IMR-90 (cell line): ENCODE measurements around the gene PRKACA. TPM values are rescaled to one million over a fixed set of nuclear protein-coding genes. Genes with fewer than 3 reads are reported as not detected.
A peak's percentile ranks its signal among the peaks of the same experiment; 100 is the strongest.

ENCODE experiments used
- ATAC-seq: fragments of 200-7000 bp; cut with Tn5 transposase; 2 replicates; pipeline ENCODE4 v1.9.1; 2020; ENCODE audit warnings: low read depth, mild to moderate bottlenecking, moderate library complexity
- BruUV-seq: library from RNA; stranded (reverse); fragments of 400-500 nt; replicated peaks from 2 replicates; lab custom pipeline; 2021; lab: Mats Ljungman, UMichigan
- CTCF ChIA-PET: fragments of 300-600 bp; formaldehyde crosslinking; extraction: SDS; loops from one replicate; lab custom pipeline; 2021; ENCODE audit warnings: antibody characterized with exemption; lab: Yijun Ruan, JAX
- POLR2A ChIA-PET: fragments of 300-600 bp; sonication (Branson Sonifier 250); formaldehyde crosslinking; loops from one replicate; lab custom pipeline; 2022; ENCODE audit warnings: antibody characterized with exemption; ENCODE audit not compliant: unreplicated experiment; lab: Charles Lee
- DNase-seq: peaks from one replicate; pipeline ENCODE4 v3.0.0; 2013
- H2AFZ ChIP-seq: replicated peaks from 2 replicates; pipeline ENCODE3; 2013; ENCODE audit warnings: low read length, mild to moderate bottlenecking; ENCODE audit not compliant: poor library complexity
- H2AK5ac ChIP-seq: 2 replicates; pipeline ENCODE4 v1.6.1; 2013; ENCODE audit warnings: low read depth, low read length, inconsistent platforms
- H2AK9ac ChIP-seq: replicated peaks from 2 replicates; pipeline ENCODE3; 2013; ENCODE audit warnings: mild to moderate bottlenecking, low read depth, low read length, moderate library complexity; ENCODE audit not compliant: poor library complexity
- H2BK120ac ChIP-seq: 2 replicates; pipeline ENCODE4 v1.6.1; 2013; ENCODE audit warnings: low read depth, low read length, inconsistent platforms
- H2BK15ac ChIP-seq: 3 replicates; pipeline ENCODE4 v1.6.1; 2013; ENCODE audit warnings: low read depth, low read length, inconsistent platforms
- H2BK20ac ChIP-seq: 2 replicates; pipeline ENCODE4 v1.6.1; 2013; ENCODE audit warnings: low read depth, mild to moderate bottlenecking, inconsistent platforms, low read length, moderate library complexity
- H2BK5ac ChIP-seq: 2 replicates; pipeline ENCODE4 v1.6.1; 2013; ENCODE audit warnings: mild to moderate bottlenecking, low read depth, low read length, inconsistent platforms; ENCODE audit not compliant: poor library complexity, severe bottlenecking
- H3K14ac ChIP-seq: replicated peaks from 2 replicates; pipeline ENCODE4 v1.6.1; 2013; ENCODE audit warnings: low read depth, low read length, inconsistent platforms
- H3K18ac ChIP-seq: 2 replicates; pipeline ENCODE4 v1.6.1; 2013; ENCODE audit warnings: low read depth, low read length, control low read depth
- H3K23ac ChIP-seq: 2 replicates; pipeline ENCODE4 v1.6.1; 2013; ENCODE audit warnings: low read depth, low read length, inconsistent platforms
- H3K27ac ChIP-seq: 2 replicates; pipeline ENCODE4 v1.5.1; 2013; ENCODE audit warnings: mild to moderate bottlenecking, control low read depth, low read length; ENCODE audit not compliant: insufficient read depth
- H3K27me3 ChIP-seq: 2 replicates; pipeline ENCODE4 v1.6.1; 2013; ENCODE audit warnings: low read length; ENCODE audit not compliant: control insufficient read depth, insufficient read depth
- H3K36me3 ChIP-seq: 2 replicates; pipeline ENCODE4 v1.6.1; 2013; ENCODE audit warnings: low read length, mixed read lengths; ENCODE audit not compliant: control insufficient read depth, insufficient read depth
- H3K4ac ChIP-seq: 2 replicates; pipeline ENCODE4 v1.6.1; 2013; ENCODE audit warnings: low read depth, low read length, inconsistent platforms
- H3K4me1 ChIP-seq: 2 replicates; pipeline ENCODE4 v1.6.1; 2013; ENCODE audit warnings: low read length, mixed read lengths; ENCODE audit not compliant: control insufficient read depth, insufficient read depth
- H3K4me2 ChIP-seq: 2 replicates; pipeline ENCODE4 v1.6.1; 2013; ENCODE audit warnings: low read depth, mild to moderate bottlenecking, control low read depth, low read length, moderate library complexity
- H3K4me3 ChIP-seq: 2 replicates; pipeline ENCODE4 v1.5.1; 2013; ENCODE audit warnings: low read depth, mild to moderate bottlenecking, control low read depth, low read length, moderate library complexity; ENCODE audit not compliant: insufficient read depth
- H3K56ac ChIP-seq: 2 replicates; pipeline ENCODE4 v1.6.1; 2013; ENCODE audit warnings: low read length, inconsistent platforms; ENCODE audit not compliant: insufficient read depth; ENCODE audit errors: extremely low read depth
- H3K79me1 ChIP-seq, 2 experiments: 2 replicates each; pipeline ENCODE4 v1.6.1; 2013; ENCODE audit warnings: low read length in 2 of 2, inconsistent platforms in 1 of 2, low read depth in 1 of 2
- H3K9ac ChIP-seq: 2 replicates; pipeline ENCODE4 v1.6.1; 2013; ENCODE audit warnings: low read depth, low read length, control low read depth
- H3K9me1 ChIP-seq: 2 replicates; pipeline ENCODE4 v1.6.1; 2013; ENCODE audit warnings: low read length, inconsistent platforms; ENCODE audit not compliant: insufficient read depth
- H3K9me3 ChIP-seq: 2 replicates; pipeline ENCODE4 v1.6.1; 2013; ENCODE audit warnings: low read length; ENCODE audit not compliant: control insufficient read depth, insufficient read depth
- H4K20me1 ChIP-seq: 2 replicates; pipeline ENCODE4 v1.6.1; 2013; ENCODE audit warnings: low read length, inconsistent platforms; ENCODE audit not compliant: insufficient read depth
- H4K5ac ChIP-seq: 2 replicates; pipeline ENCODE4 v1.6.1; 2013; ENCODE audit warnings: mild to moderate bottlenecking, low read depth, low read length, control low read depth
- H4K8ac ChIP-seq, 2 experiments: 2 replicates each; pipeline ENCODE4 v1.6.1; 2013; ENCODE audit warnings: low read depth in 2 of 2, low read length in 2 of 2, control low read depth in 1 of 2, inconsistent platforms in 1 of 2
- H4K91ac ChIP-seq: 2 replicates; pipeline ENCODE4 v1.6.1; 2013; ENCODE audit warnings: low read depth, low read length, inconsistent platforms; ENCODE audit not compliant: insufficient read depth
- BHLHE40 ChIP-seq: fragments of 150-350 bp; IDR thresholded peaks from 2 replicates; pipeline ENCODE4 v1.6.1; 2016; ENCODE audit warnings: mild to moderate bottlenecking, low read depth, low read length
- CEBPB ChIP-seq: IDR thresholded peaks from 2 replicates; pipeline ENCODE4 v1.6.1; 2012; ENCODE audit warnings: low read depth, low read length, improper control_type of control experiment
- CTCF ChIP-seq: conservative IDR thresholded peaks from 2 replicates; pipeline ENCODE4 v1.5.1; 2012; ENCODE audit warnings: mild to moderate bottlenecking, low read depth, low read length, improper control_type of control experiment
- FOS ChIP-seq: fragments of 150-350 bp; IDR thresholded peaks from 2 replicates; pipeline ENCODE4 v1.6.1; 2016; ENCODE audit warnings: low read depth, low read length
- MAZ ChIP-seq: IDR thresholded peaks from 2 replicates; pipeline ENCODE4 v1.6.1; 2012; ENCODE audit warnings: low read depth, mild to moderate bottlenecking, low read length, improper control_type of control experiment, moderate library complexity, borderline replicate concordance
- MXI1 ChIP-seq: IDR thresholded peaks from 2 replicates; pipeline ENCODE4 v1.6.1; 2012; ENCODE audit warnings: low read depth, mild to moderate bottlenecking, low read length, moderate library complexity, borderline replicate concordance
- POLR2A ChIP-seq: IDR thresholded peaks from 2 replicates; pipeline ENCODE4 v1.6.1; 2012; ENCODE audit warnings: mild to moderate bottlenecking, low read depth, low read length
- RCOR1 ChIP-seq: IDR thresholded peaks from 2 replicates; pipeline ENCODE4 v1.6.1; 2012; ENCODE audit warnings: mild to moderate bottlenecking, low read length, improper control_type of control experiment; ENCODE audit not compliant: insufficient replicate concordance
- RFX5 ChIP-seq: IDR thresholded peaks from 2 replicates; pipeline ENCODE4 v1.8.0; 2012; ENCODE audit warnings: low read depth, mild to moderate bottlenecking, low read length, moderate library complexity
- SMC3 ChIP-seq: fragments of 150-350 bp; IDR thresholded peaks from 2 replicates; pipeline ENCODE4 v1.6.1; 2016; ENCODE audit warnings: low read depth, mild to moderate bottlenecking, antibody characterized with exemption, low read length, moderate library complexity
- WGBS, 2 experiments: methylation state at CpG; one replicate each; pipeline versions ENCODE4 v1.1.5 to v1.1.7; 2013; ENCODE audit warnings: missing lambda C conversion rate in 2 of 2; ENCODE audit not compliant: insufficient read length in 1 of 2; ENCODE audit errors: extremely low coverage in 2 of 2; 5-methylcytosine and 5-hydroxymethylcytosine counted together
- dilution Hi-C: fragments of 300-500 bp; cut with HindIII; formaldehyde crosslinking; loops from one replicate; pipeline ENCODE4 v1.14.3; 2018; ENCODE audit warnings: low sequenced_read_pairs; ENCODE audit not compliant: unreplicated experiment
- in situ Hi-C: fragments of 300-500 bp; cut with MboI; formaldehyde crosslinking; loops from 3 replicates; pipeline ENCODE4 v1.14.3; 2019; ENCODE audit warnings: low sequenced_read_pairs, inconsistent platforms, mixed read lengths
- intact Hi-C: fragments of 100-400 bp; cut with micrococcal nuclease; formaldehyde crosslinking; loops from 2 replicates; pipeline ENCODE4 v1.10.0; 2022
- polyA plus RNA-seq, 3 experiments: library from polyadenylated mRNA; depleted of rRNA; stranded (reverse); fragments of >200 nt; gene quantifications; 2 replicates each; pipeline ENCODE4 v1.2.3, GENCODE V29; 2012; ENCODE audit warnings: low replicate concordance in 1 of 3
- total RNA-seq: library from RNA; depleted of rRNA; stranded (reverse); fragments of >200 nt; gene quantifications from 2 replicates; pipeline ENCODE4 v1.2.3, GENCODE V29; 2012

The PRKACA gene
- total and polyA plus RNA-seq, 2 of the 4 experiments (the other 2 are of a cell fraction): 18.1 to 94.5 TPM

DNA sequence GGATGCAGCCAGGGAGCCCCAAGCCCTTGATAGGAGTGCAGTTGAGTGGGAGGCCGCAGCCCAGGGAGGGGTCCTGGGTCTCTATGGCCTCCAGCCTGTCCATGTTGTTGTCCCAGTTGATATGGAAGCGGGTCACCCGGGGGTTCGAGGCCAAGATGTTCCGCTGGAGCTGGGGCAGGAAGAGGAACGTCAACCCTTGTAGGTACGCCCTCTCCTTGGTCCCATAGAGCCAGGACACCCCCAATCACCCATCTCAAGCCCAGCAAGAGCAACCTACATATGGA, 2.9 kb upstream of the PRKACA start:
- TF ChIP-seq MXI1 (no peak), POLR2A (no peak), RFX5 (no peak), MAZ (no peak), BHLHE40 (no peak), RCOR1 (no peak), CEBPB (no peak), CTCF (no peak), SMC3 (no peak), FOS (no peak)
- peaks cover 15% of the 10 kb centered on the region for H3K4me1 ChIP-seq
- H4K20me1 ChIP-seq: peaks cover 8% of the 10 kb centered on the region; the same call in 1 of the 2 replicates
- no peak for ATAC-seq
- no peak overlapping the region for H2BK120ac ChIP-seq
- H2AFZ ChIP-seq: no peak overlapping the region
- no peak overlapping the region for H3K56ac ChIP-seq
- CTCF ChIA-PET: no interaction called here
- H2BK15ac ChIP-seq: no peak overlapping the region
- no peak overlapping the region for H3K27ac ChIP-seq
- no peak overlapping the region for H3K18ac ChIP-seq
- H3K79me1 ChIP-seq: peaks cover 0 to 33% of the 10 kb centered on the region in 2 experiments; a peak in 3 of 4 replicates
- in situ Hi-C loops (no loop called here), dilution Hi-C loops (no loop called here), intact Hi-C loops (no loop called here)
- H3K36me3 ChIP-seq: no peaks in the 10 kb centered on the region
- no TSS peak for BruUV-seq
- H2AK9ac ChIP-seq: peak overlapping the region; percentile 82
- DNase-seq: no peak
- no peak overlapping the region for H3K9ac ChIP-seq
- H3K27me3 ChIP-seq: no peaks in the 10 kb centered on the region
- no peak overlapping the region for H2AK5ac ChIP-seq
- H3K23ac ChIP-seq: no peak overlapping the region
- WGBS, 2 experiments: 100% methylated on average over 1 of the region's 7 CpGs; no CpG with 5 or more reads in 1 of the 2 experiments
- no peak overlapping the region for H3K4ac ChIP-seq
- no peak overlapping the region for H4K91ac ChIP-seq
- H2BK5ac ChIP-seq: no peak overlapping the region
- no peak overlapping the region for H3K4me2 ChIP-seq
- H2BK20ac ChIP-seq: no peak overlapping the region
- H3K14ac ChIP-seq: no peak overlapping the region
- POLR2A ChIA-PET: no interaction called here
- no peak overlapping the region for H4K8ac ChIP-seq
- no peaks in the 10 kb centered on the region for H3K9me3 ChIP-seq
- peaks cover 8% of the 10 kb centered on the region; the same call in 1 of the 2 replicates for H3K9me1 ChIP-seq
- H3K4me3 ChIP-seq: no peak overlapping the region
- H4K5ac ChIP-seq: no peak overlapping the region
